Measurements from ENCODE around the gene LRRC38.

GRCh38 chr1:13512472-13512871 lies 1.3 kb downstream of the LRRC38 start:
- no peak for TF ChIP-seq CTCF (IDR thresholded peaks at IDR 0.05)
- no peak for TF ChIP-seq POLR2A (IDR thresholded peaks at IDR 0.05)
- TF ChIP-seq EP300 (IDR thresholded peaks at IDR 0.05) = no peak
